HEK293T (cell line): ENCODE results near the gene MAG.

Experiments
- NFRKB ChIP-seq: fragments of 450-650 bp; IDR thresholded peaks from 2 replicates; pipeline ENCODE4 v1.6.1; 2016; ENCODE audit warnings: mild to moderate bottlenecking, moderate library complexity
- SP1 ChIP-seq: fragments of 450-650 bp; IDR thresholded peaks from 2 replicates; pipeline ENCODE4 v1.6.1; 2017

DNA sequence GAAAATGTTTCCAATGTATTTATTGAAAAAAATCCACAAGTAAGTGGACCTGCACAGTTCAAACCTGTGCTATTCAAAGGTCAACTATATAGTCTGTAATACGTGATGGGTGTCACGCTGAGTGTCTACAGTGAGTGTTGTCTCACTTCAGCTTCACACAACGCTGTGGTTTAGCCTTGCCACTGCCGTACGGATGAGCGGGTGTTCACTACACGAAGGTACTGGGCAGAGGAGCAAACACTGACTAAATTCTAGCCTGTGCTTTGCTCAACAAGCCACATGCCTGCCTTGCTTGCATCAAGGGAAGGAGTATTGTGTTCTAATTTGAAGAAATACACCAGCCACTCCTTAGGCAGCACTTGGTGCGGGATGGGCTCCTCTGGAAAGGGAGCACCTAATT lies 62.9 kb downstream of the MAG start:
- TF ChIP-seq SP1 = no peak
- no peak for TF ChIP-seq NFRKB
